K562 (cell line): Measurements from ENCODE around the gene NRP2.

Source experiments
- FOSL1 ChIP-seq: fragments of 200-800 bp; sonication (Bioruptor generic); conservative IDR thresholded peaks from 2 replicates; pipeline ENCODE4 v1.6.1; 2016; ENCODE audit warnings: missing genetic modification characterization, missing compliant biosample characterization
- GATAD2B ChIP-seq: fragments of 450-650 bp; IDR thresholded peaks from 2 replicates; pipeline ENCODE4 v1.6.1; 2017; ENCODE audit warnings: mild to moderate bottlenecking, borderline replicate concordance
- MYC ChIP-seq, 2 experiments: fragments of 250-450 bp in 1 of 2; sonication (Bioruptor Pico) in 1 of 2; IDR thresholded peaks; 2 replicates each; pipeline versions ENCODE4 v1.5.1 to v1.6.1; 2012 to 2021; ENCODE audit warnings: low read depth in 2 of 2, borderline replicate concordance in 1 of 2, improper control_type of control experiment in 1 of 2, low read length in 1 of 2, mild to moderate bottlenecking in 1 of 2, moderate library complexity in 1 of 2
- NRF1 ChIP-seq, 2 experiments: fragments of 450-650 bp; IDR thresholded peaks in 1 of 2; conservative IDR thresholded peaks in 1 of 2; 2 replicates each; pipeline ENCODE4 v1.6.1; 2014; ENCODE audit warnings: mild to moderate bottlenecking in 2 of 2
- RFX5 ChIP-seq: IDR thresholded peaks from 2 replicates; pipeline ENCODE4 v1.6.1; 2011; ENCODE audit warnings: low read depth, mild to moderate bottlenecking, improper control_type of control experiment, low read length
- ZNF609 ChIP-seq: sonication (generic); formaldehyde crosslinking; IDR thresholded peaks from 2 replicates; pipeline ENCODE4 v1.8.1; 2023; ENCODE audit warnings: missing genetic modification reagents, mild to moderate bottlenecking, borderline replicate concordance
- ZNF830 ChIP-seq: fragments of 250-450 bp; sonication (Bioruptor Pico); IDR thresholded peaks from 2 replicates; pipeline ENCODE4 v1.5.0; 2021; ENCODE audit warnings: mild to moderate bottlenecking

- TF ChIP-seq FOSL1 (tag) (no peak), RFX5 (no peak), NRF1 (conservative IDR thresholded peaks at IDR 0.05 in 1 of 2, IDR thresholded peaks at IDR 0.05 in 1 of 2) (no peak), ZNF830 (CRISPR knock-in tag) (no peak), MYC (IDR thresholded peaks at IDR 0.05; ENCODE audit: low read depth, low read length) (no peak), MYC (CRISPR knock-in tag; IDR thresholded peaks at IDR 0.05; ENCODE audit: borderline replicate concordance, low read depth) (no peak), ZNF609 (CRISPR knock-in tag) (no peak), GATAD2B (no peak)
These were observed 103.4 kb downstream of the NRP2 start for GRCh38 chr2:205785507-205786260.
